Aorta (tissue), 5 donors: ENCODE results near the gene HAUS7. TPM values are rescaled to one million over a fixed set of nuclear protein-coding genes. Genes with fewer than 3 reads are reported as not detected.
A peak's percentile ranks its signal among the peaks of the same experiment; 100 is the strongest.

Experiments used
- ATAC-seq: fragments of 200-7000 bp; cut with Tn5 transposase; one replicate; pipeline ENCODE4 v1.9.1; 2022; ENCODE audit warnings: moderate library complexity; ENCODE audit not compliant: low FRiP score
- DNase-seq, 2 donors: peaks; one replicate each; pipeline ENCODE4 v3.0.0-alpha.2; 2020
- H3K27ac ChIP-seq, 2 donors: one replicate each; pipeline ENCODE4 v1.5.1; 2013; ENCODE audit warnings: low read length in 2 of 2, mild to moderate bottlenecking in 2 of 2, moderate library complexity in 2 of 2, control low read depth in 1 of 2, inconsistent platforms in 1 of 2, low read depth in 1 of 2
- H3K27me3 ChIP-seq, 2 donors: one replicate each; pipeline ENCODE4 v1.6.1; 2013; ENCODE audit warnings: control low read depth in 1 of 2, low read length in 1 of 2, mild to moderate bottlenecking in 1 of 2, moderate library complexity in 1 of 2; ENCODE audit not compliant: insufficient read depth in 2 of 2, control insufficient read depth in 1 of 2
- H3K36me3 ChIP-seq, 2 donors: one replicate each; pipeline ENCODE4 v1.6.1; 2013; ENCODE audit warnings: control low read depth in 1 of 2, low read length in 1 of 2, mild to moderate bottlenecking in 1 of 2; ENCODE audit not compliant: insufficient read depth in 2 of 2, control insufficient read depth in 1 of 2
- H3K4me1 ChIP-seq, 2 donors: one replicate each; pipeline ENCODE4 v1.6.1; 2013; ENCODE audit warnings: low read length in 2 of 2, control low read depth in 1 of 2, mild to moderate bottlenecking in 1 of 2, moderate library complexity in 1 of 2; ENCODE audit not compliant: insufficient read depth in 2 of 2, control insufficient read depth in 1 of 2
- H3K4me3 ChIP-seq, 2 donors: one replicate each; pipeline ENCODE4 v1.5.1; 2013; ENCODE audit warnings: low read length in 2 of 2, control low read depth in 1 of 2, mild to moderate bottlenecking in 1 of 2
- H3K9me3 ChIP-seq: one replicate; pipeline ENCODE4 v1.6.1; 2013; ENCODE audit warnings: mild to moderate bottlenecking, low read length; ENCODE audit not compliant: control insufficient read depth
- WGBS, 2 donors: extraction: QIAGEN DNeasy Blood & Tissue Kit; methylation state at CpG; one replicate each; pipeline ENCODE4 v1.1.7; 2013; 5-methylcytosine and 5-hydroxymethylcytosine counted together
- intact Hi-C, 2 donors: fragments of 100-400 bp; cut with DNase I; formaldehyde crosslinking; loops; one replicate each; pipeline versions ENCODE4 v1.14.2 to v1.15.0; 2022
- polyA plus RNA-seq, 2 donors: library from polyadenylated mRNA; stranded (reverse); fragments of 200-250 nt; gene quantifications; one replicate each; pipeline ENCODE4 v1.2.3, GENCODE V29; 2013
- total RNA-seq, 2 donors: library from RNA; stranded (reverse); fragmentation: NEBNext Ultra II Directional; extraction: Animal tissue kit (Norgen Biotek cat#: 25700); gene quantifications; one replicate each; pipeline ENCODE4 v1.2.1, GENCODE V29; 2021
- donor health status: healthy with polysubstance abuse.
- donor health status: Bipolar disorder and iron deficiency.
- donor health status: DM: no; HTN: no; CAD: no.
- donor health status: DM: no; HTN: no; CAD: no.
- donor health status: DM: yes; HTN: yes; CAD: no.

HAUS7 gene
- total and polyA plus RNA-seq, 4 donors, result 33.1 to 686 (median 55.3) TPM

- intact Hi-C loops, result no loop called here
Observed at GRCh38 chrX:153450114-153450948, 20.0 kb downstream of the HAUS7 start.

DNA sequence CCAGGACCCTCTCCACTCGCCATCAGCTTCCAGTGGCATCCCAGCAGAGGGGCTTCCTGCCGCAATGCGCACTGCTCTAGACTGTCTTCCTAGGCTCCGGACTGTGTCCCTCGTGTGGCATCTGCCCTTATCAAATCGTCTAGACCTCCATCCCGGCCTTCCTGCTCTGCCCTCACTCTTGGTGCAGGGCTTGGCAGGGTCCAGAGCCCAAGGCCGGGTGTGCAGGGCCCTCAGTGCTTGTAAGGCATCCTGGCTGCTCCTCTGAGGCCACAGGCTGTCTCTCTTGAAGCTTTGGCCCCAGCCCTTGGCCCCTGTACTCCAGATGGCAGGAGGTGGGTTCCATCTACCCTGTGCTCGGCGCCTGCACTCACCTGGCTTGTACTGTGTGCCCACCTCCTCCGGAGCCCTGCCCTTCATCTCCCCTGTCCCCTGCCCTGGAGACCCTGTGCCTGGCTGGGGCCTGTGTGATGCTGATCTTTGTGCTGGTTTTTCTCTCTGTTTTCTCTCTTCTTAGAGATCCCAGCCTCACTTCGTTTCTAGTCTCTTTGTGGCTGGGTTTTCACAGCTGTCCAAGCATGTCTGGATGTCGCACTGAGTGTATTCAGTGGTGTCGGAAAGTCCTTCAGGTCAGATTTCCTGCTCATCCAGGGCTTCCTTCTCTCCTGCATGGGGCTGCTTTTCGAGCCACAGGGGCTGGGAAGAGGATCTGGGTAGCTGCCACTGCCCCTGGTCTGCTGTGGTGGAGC lies 20.8 kb downstream of the HAUS7 start:
- Histone ChIP-seq H3K36me3 (peaks cover 0 to 1% of the 10 kb centered on the region in 2 donors), H3K4me3 (no peak overlapping the region), H3K27ac (no peak overlapping the region), H3K27me3 (no peaks in the 10 kb centered on the region), H3K4me1 (no peaks in the 10 kb centered on the region), H3K9me3 (no peaks in the 10 kb centered on the region)
- no peak for ATAC-seq
- DNase-seq, result peak in 1 of 2 donors; percentile 57
- intact Hi-C loops, result no loop called here
- WGBS, 2 donors, result 79 to 94% methylated on average over 15 of the region's 15 CpGs

More at GRCh38 chrX:153450114-153450948, 20.0 kb downstream of the HAUS7 start:
- 87 to 95% methylated on average over 26 of the region's 26 CpGs for WGBS, 2 donors
- no peak for DNase-seq
- Histone ChIP-seq H3K27ac (no peak overlapping the region), H3K27me3 (no peaks in the 10 kb centered on the region), H3K36me3 (peaks cover 0 to 1% of the 10 kb centered on the region in 2 donors), H3K4me1 (no peaks in the 10 kb centered on the region), H3K9me3 (no peaks in the 10 kb centered on the region), H3K4me3 (no peak overlapping the region)
- ATAC-seq, result no peak

DNA sequence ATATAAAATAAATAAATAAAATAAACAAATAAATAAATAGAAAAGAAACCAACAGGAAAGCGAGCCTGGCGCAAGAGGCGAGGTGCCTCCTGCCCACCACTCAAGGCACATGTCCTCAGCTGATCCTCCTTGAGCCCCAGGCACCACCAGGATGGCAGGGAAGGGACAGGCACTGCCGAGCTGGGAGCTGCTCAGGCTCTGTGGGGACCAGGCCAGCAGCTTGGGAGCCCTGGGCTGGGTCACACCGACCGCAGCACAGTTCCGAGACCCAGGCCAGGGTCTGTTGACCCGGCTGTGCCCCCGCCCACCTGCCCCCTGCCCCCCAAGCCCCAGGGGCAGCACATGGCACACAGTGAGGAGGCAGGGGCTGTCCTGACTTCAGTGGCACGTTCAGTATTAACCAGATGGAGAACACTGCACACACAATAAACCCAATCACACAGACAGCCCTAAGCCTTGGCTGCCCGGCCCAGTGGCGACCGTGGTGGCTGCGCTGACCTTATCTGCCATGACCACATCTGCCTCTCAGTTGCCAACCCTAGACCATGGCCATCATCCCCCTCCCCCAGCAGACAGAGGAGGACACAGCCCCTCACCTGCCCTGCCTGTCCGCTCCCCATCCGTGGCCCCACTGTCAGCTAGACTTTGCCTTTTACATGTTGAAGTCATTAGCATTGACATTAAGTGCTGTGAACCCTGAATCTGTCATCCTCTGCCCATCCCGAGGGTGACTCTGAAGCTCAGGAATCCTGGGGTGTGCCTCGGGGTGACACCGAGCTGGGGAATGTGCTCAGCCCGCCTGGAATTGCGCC lies 21.6 kb downstream of the HAUS7 start:
- WGBS, 2 donors, result 92 to 96% methylated on average over 21 of the region's 21 CpGs
- intact Hi-C loops, result no loop called here

GRCh38 chrX:153447581-153447960 lies 22.8 kb downstream of the HAUS7 start:
- DNase-seq (peak in 1 of 2 donors; percentile 64), ATAC-seq (no peak)
- no peak overlapping the region for H3K27ac ChIP-seq
- H3K9me3 ChIP-seq, result no peaks in the 10 kb centered on the region
- intact Hi-C loops, result no loop called here
- no peaks in the 10 kb centered on the region for H3K4me1 ChIP-seq
- H3K27me3 ChIP-seq, result no peaks in the 10 kb centered on the region
- peaks cover 0 to 1% of the 10 kb centered on the region in 2 donors for H3K36me3 ChIP-seq
- no peak overlapping the region for H3K4me3 ChIP-seq
- WGBS, 2 donors, result 84 to 88% methylated on average over 8 of the region's 8 CpGs

More for the DNA sequence above, 21.6 kb downstream of the HAUS7 start:
- H3K27me3 ChIP-seq, result no peaks in the 10 kb centered on the region
- no peak overlapping the region for H3K27ac ChIP-seq
- H3K4me1 ChIP-seq, result no peaks in the 10 kb centered on the region
- H3K4me3 ChIP-seq, result no peak overlapping the region
- peaks cover 0 to 1% of the 10 kb centered on the region in 2 donors for H3K36me3 ChIP-seq
- peak in 1 of 2 donors; percentile 73 for DNase-seq
- no peaks in the 10 kb centered on the region for H3K9me3 ChIP-seq
- no peak for ATAC-seq

GRCh38 chrX:153446950-153447580 lies 23.3 kb downstream of the HAUS7 start:
- Histone ChIP-seq H3K9me3 (no peaks in the 10 kb centered on the region), H3K4me3 (no peak overlapping the region), H3K27me3 (no peaks in the 10 kb centered on the region), H3K4me1 (no peaks in the 10 kb centered on the region), H3K36me3 (peaks cover 0 to 1% of the 10 kb centered on the region in 2 donors), H3K27ac (no peak overlapping the region)
- ATAC-seq, result no peak
- WGBS, 2 donors, result 93 to 96% methylated on average over 17 of the region's 17 CpGs
- intact Hi-C loops, result no loop called here
- peak in 1 of 2 donors; percentile 67 for DNase-seq

- peak; percentile 4 for ATAC-seq
- 74 to 77% methylated on average over 10 of the region's 10 CpGs for whole genome bisulfite sequencing, 2 donors
- peaks cover 0 to 1% of the 10 kb centered on the region in 2 donors for H3K36me3 ChIP-seq
Observed at GRCh38 chrX:153446636-153446936, 23.8 kb downstream of the HAUS7 start.

GRCh38 chrX:153445856-153446635 lies 24.3 kb downstream of the HAUS7 start, which contains the start of gene TREX2:
TSS of gene TREX2 (minus strand) at chrX:153446056. CDS start at chrX:153445430, 626 bp downstream.
- H3K4me3 ChIP-seq, result no peak within 1 kb of the TSS
- H3K27ac ChIP-seq, result no peak within 1 kb of the TSS
- DNase-seq (peak in 1 of 2 donors; percentile 67), ATAC-seq (no peak)
- no peaks in the 10 kb centered on the region for H3K9me3 ChIP-seq
- H3K36me3 ChIP-seq, result peaks cover 0 to 1% of the 10 kb centered on the region in 2 donors
- intact Hi-C loops, result no loop called here
- no peaks in the 10 kb centered on the region for H3K27me3 ChIP-seq
- WGBS, 2 donors, result 88 to 90% methylated on average over 29 to 30 of the region's 30 CpGs
- H3K4me1 ChIP-seq, result no peaks in the 10 kb centered on the region

More at GRCh38 chrX:153446636-153446936, 23.8 kb downstream of the HAUS7 start:
- H3K4me3 ChIP-seq, result no peak overlapping the region
- no peak overlapping the region for H3K27ac ChIP-seq
- H3K27me3 ChIP-seq, result no peaks in the 10 kb centered on the region
- no peaks in the 10 kb centered on the region for H3K4me1 ChIP-seq
- peak in 1 of 2 donors; percentile 65 for DNase-seq
- no peaks in the 10 kb centered on the region for H3K9me3 ChIP-seq
- intact Hi-C loops, result no loop called here
